ENCODE measurements around the gene MND1.
"Not testable (repeated sequence)": the region's sequence is repeated elsewhere in the genome, so short reads cannot be mapped to it uniquely, and the experiment has no call there.

MND1 gene

DNA sequence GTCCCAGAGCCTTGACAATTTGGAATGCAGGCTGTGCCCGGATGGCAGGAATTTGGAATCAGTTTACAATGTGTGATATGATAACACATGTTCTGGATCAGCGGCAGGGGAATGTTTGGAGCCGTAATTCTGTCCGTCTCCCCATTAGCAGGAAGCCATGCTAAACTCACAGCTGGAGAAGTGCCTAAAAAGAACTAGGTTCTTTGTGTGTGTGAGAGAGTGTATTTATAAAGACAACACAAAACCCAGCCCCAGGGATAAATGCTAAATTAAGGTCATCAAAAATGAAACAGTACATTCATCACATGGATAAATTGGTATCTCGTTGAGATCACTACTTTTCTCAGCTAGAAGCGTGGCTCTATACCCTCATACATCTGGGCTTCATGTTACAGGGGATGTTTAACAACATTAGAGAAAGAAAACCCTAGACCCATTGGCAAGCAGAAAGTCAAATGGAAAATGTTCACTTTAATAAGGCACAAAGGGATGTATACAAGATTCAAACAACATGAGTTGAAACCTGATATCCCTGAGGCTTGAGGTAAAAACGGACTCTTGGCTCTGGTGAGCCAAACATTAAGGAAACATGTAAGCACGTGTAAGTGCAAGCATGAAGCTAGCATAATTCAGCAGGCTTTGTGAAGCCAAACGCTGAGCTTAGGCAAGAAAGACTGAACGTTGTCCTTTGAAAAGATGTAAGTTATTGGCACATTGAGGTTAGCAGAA is 103.7 kb downstream of the MND1 start:
- no peak for DNase-seq (ENCODE audit: extremely low read depth, low read depth)
- TF ChIP-seq, protein P1, sequence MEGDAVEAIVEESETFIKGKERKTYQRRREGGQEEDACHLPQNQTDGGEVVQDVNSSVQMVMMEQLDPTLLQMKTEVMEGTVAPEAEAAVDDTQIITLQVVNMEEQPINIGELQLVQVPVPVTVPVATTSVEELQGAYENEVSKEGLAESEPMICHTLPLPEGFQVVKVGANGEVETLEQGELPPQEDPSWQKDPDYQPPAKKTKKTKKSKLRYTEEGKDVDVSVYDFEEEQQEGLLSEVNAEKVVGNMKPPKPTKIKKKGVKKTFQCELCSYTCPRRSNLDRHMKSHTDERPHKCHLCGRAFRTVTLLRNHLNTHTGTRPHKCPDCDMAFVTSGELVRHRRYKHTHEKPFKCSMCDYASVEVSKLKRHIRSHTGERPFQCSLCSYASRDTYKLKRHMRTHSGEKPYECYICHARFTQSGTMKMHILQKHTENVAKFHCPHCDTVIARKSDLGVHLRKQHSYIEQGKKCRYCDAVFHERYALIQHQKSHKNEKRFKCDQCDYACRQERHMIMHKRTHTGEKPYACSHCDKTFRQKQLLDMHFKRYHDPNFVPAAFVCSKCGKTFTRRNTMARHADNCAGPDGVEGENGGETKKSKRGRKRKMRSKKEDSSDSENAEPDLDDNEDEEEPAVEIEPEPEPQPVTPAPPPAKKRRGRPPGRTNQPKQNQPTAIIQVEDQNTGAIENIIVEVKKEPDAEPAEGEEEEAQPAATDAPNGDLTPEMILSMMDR (IDR thresholded peaks at IDR 0.05; ENCODE audit: low read depth, low read length) = no peak

DNA sequence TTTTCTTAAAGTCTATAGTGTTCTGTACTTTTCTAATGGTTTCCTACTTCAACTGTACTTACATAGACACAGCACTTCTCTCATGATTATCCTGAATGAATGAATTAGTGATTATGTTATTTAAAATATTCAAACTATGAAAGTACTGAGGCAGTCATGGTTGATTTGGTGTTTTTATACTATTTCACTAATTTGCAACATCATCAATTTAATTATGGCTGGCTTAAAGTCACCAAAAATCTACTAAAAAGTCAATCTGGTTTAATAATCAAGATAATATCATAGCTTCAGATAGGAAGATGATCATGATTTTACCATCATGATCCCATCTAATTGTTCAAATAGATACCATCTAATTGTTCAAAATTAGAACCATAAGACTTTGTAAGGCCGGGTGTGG is 104.8 kb downstream of the MND1 start:
- TF ChIP-seq, protein P1 (IDR thresholded peaks at IDR 0.05; ENCODE audit: low read depth, low read length) = no peak

DNA sequence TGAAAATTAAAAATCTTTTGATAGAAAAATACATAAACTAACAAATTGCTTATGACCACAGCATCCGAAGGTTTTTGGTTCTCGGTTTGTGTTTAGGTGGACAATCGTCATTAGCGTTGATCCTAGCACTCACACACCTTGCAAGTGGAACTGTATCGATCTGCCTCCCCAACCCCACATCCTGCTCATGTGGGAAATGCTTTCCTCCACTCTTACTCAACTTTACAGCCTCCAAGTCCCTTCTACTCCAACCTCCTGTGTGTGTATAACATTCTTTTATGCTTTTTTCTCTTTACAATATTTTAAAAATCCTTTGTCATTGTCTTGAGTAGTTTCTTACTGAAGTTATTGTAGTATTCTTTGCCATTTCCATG is 106.0 kb downstream of the MND1 start:
- TF ChIP-seq, protein P1 (IDR thresholded peaks at IDR 0.05; ENCODE audit: low read depth, low read length) = no peak
- no peak for DNase-seq (ENCODE audit: extremely low read depth, low read depth)

More for the DNA sequence above, 104.8 kb downstream of the MND1 start:
- no peak for DNase-seq (ENCODE audit: extremely low read depth, low read depth)

DNA sequence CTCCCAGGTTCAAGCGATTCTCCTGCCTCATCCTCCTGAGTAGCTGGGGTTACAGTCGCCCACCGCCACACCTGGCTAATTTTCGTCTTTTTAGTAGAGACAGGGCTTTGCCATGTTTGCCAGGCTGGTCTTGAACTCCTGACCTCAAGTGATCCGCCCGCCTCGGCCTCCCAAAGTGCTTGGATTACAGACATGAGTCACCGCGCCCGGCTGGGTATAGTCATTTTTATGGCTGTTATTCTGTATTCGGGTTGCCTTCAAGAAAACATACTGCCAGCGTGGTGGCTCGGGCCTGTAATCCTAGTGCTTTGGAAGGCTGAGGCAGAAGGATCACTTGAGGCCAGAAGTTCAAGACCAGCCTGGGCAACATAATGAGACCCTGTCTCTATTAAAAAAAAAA is 106.7 kb downstream of the MND1 start:
- DNase-seq (ENCODE audit: extremely low read depth, low read depth) = not testable (repeated sequence)

DNA sequence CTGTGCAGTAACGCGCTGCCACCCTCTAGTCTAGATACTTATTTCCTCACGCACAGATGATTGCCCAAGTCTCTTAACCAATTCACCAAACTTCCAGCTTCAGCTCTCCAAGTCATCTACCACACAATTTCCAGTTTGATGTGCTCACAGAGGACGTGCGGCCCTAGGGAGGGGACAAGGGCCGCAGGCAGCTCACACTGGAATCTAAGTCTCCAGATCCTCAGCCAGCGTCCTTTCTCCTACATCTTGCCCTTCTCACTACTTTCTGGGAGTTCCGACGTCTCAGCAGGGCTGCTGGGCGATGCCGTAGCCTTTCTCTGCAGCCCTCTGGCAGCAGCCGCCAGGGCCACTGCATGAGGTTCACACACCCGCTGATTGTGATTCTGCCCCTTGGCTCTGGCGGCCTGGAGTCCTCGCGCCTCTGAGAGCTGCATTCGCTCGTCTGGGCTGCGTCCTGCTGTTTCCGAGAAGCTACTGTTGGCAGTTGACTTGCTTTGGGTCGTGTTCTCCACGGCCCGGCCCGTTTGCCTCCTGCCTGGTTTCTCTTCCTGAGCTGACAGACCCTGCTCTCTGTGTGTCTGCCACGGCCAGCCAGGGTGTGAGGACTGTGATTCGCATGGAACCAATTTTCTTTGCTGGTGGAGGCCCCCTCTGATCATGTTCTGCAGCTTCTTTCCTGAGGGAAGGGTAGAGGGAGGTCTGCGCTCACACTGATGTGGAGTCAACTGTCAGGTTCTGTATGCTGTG is 107.6 kb downstream of the MND1 start:
- TF ChIP-seq, protein P1 (IDR thresholded peaks at IDR 0.05; ENCODE audit: low read depth, low read length) = no peak
- no peak for DNase-seq (ENCODE audit: extremely low read depth, low read depth)

DNA sequence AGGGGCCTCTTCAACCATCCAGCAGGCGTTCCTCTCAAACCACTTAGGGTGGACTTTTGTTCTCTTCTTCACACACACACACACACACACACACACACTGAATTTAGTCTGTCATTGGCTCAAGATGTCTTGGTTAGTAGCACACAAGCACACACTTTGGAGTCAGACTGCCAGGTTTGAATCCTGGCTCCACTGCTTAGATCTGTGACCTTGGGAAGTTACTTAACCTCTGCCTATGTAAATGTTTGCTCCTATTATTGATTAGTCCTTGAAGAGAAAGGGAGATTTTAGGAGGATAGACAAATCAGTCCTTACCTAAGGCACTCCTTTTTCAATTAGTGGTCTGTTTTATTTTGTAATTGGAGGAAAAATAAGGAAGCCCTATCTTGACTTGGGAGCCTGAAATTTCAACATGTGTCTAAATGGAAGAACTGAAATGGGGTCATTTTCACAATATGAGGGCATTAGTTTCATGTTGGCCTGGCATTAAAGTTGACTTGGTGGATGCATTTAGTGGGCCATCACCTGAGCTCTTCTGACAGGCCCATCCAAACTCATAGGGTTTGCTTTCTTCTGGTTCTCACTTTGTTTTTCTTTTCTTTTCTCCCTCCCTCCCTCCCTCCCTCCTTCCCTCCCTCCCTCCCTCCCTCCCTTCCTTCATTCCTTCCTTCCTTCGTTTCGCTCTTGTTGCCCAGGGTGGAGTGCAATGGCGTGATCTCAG is 108.3 kb downstream of the MND1 start:
- TF ChIP-seq, protein P1 (IDR thresholded peaks at IDR 0.05; ENCODE audit: low read depth, low read length) = no peak
- no peak for DNase-seq (ENCODE audit: extremely low read depth, low read depth)

DNA sequence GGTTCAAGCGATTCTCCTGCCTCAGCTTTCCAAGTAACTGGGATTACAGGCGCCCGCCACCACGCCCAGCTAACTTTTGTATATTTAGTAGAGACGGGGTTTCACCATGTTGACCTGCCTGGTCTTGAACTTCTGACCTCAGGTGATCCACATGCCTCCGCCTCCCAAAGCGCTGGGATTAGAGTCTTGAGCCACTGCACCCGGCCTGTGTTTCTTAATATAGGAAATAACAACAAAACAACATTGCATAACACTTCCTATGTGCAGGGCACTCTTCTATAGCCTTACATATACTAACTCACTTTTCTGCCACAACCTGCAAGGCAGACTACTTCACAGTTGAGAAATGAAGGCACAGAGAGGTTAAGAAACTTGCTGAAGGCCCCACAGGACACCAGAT is 108.9 kb downstream of the MND1 start:
- DNase-seq (ENCODE audit: extremely low read depth, low read depth) = no peak
- TF ChIP-seq, protein P1 (IDR thresholded peaks at IDR 0.05; ENCODE audit: low read depth, low read length) = no peak

Measured in AG09319 (cell line).